HL-60 (cell line): ENCODE data around the gene NT5C.

Experiments used
- DNase-seq, 2 experiments: peaks; one replicate each; pipeline ENCODE4 v3.0.0-alpha.2; 2010 to 2020; ENCODE audit warnings: low read depth in 1 of 2, low spot score in 1 of 2
- H3K27ac ChIP-seq: fragments of 250-450 bp; sonication (Bioruptor Pico); replicated peaks from 2 replicates; pipeline ENCODE4 v1.5.1; 2020; ENCODE audit warnings: mild to moderate bottlenecking, moderate library complexity
- H3K27me3 ChIP-seq: fragments of 250-450 bp; sonication (Bioruptor Pico); 2 replicates; pipeline ENCODE4 v1.5.1; 2021; ENCODE audit warnings: mild to moderate bottlenecking, moderate library complexity; ENCODE audit not compliant: insufficient read depth, poor library complexity, severe bottlenecking
- H3K4me3 ChIP-seq: replicated peaks from 2 replicates; pipeline ENCODE4 v1.5.1; 2011; ENCODE audit warnings: mild to moderate bottlenecking, control low read depth, low read length; ENCODE audit not compliant: insufficient read depth
- GABPA ChIP-seq: IDR thresholded peaks from 2 replicates; pipeline ENCODE4 v1.6.1; 2012; ENCODE audit warnings: low read depth
- POLR2AphosphoS5 ChIP-seq: IDR thresholded peaks from 2 replicates; pipeline ENCODE4 v1.6.1; 2012; ENCODE audit warnings: low read depth
- SPI1 ChIP-seq: IDR thresholded peaks from 2 replicates; pipeline ENCODE4 v1.6.1; 2012; ENCODE audit warnings: low read depth, mild to moderate bottlenecking, borderline replicate concordance
- TF ChIP-seq, protein P1 (sequence below): IDR thresholded peaks from 2 replicates; pipeline ENCODE4 v1.6.1; 2012; ENCODE audit warnings: low read depth; ENCODE audit not compliant: insufficient replicate concordance
- TF ChIP-seq, protein P2 (sequence below): IDR thresholded peaks from one replicate; pipeline ENCODE4 v1.5.1; 2011; ENCODE audit warnings: low read length, control low read depth, inconsistent platforms; ENCODE audit not compliant: insufficient read depth

NT5C gene

DNA sequence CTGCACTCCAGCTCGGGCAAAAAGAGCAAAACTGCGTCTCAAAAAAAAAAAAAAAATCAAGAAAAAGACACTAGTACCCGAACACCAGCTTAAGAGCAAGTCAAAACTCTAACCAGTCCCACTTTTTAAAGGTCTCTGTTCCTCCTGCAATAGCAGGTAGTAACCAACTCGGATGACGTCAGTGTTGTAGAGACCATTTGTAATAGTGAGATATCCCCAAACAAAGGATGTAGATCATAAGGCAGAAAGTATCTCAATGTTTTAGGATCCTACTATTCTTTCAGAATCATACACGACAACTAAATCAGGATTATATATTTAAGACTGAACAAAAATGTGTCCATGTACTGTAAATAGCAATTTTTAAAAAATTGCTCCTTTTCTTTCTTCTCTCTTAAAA is 20.4 kb upstream of the NT5C start:
- Histone ChIP-seq H3K27me3 (no peaks in the 10 kb centered on the region), H3K27ac (no peak overlapping the region; the same call in 1 of the 2 replicates), H3K4me3 (peak overlapping the region; percentile 73)
- no peak for DNase-seq
- no peak for TF ChIP-seq POLR2AphosphoS5
- no peak for TF ChIP-seq GABPA
- TF ChIP-seq, protein P1, sequence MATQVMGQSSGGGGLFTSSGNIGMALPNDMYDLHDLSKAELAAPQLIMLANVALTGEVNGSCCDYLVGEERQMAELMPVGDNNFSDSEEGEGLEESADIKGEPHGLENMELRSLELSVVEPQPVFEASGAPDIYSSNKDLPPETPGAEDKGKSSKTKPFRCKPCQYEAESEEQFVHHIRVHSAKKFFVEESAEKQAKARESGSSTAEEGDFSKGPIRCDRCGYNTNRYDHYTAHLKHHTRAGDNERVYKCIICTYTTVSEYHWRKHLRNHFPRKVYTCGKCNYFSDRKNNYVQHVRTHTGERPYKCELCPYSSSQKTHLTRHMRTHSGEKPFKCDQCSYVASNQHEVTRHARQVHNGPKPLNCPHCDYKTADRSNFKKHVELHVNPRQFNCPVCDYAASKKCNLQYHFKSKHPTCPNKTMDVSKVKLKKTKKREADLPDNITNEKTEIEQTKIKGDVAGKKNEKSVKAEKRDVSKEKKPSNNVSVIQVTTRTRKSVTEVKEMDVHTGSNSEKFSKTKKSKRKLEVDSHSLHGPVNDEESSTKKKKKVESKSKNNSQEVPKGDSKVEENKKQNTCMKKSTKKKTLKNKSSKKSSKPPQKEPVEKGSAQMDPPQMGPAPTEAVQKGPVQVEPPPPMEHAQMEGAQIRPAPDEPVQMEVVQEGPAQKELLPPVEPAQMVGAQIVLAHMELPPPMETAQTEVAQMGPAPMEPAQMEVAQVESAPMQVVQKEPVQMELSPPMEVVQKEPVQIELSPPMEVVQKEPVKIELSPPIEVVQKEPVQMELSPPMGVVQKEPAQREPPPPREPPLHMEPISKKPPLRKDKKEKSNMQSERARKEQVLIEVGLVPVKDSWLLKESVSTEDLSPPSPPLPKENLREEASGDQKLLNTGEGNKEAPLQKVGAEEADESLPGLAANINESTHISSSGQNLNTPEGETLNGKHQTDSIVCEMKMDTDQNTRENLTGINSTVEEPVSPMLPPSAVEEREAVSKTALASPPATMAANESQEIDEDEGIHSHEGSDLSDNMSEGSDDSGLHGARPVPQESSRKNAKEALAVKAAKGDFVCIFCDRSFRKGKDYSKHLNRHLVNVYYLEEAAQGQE = no peak
- TF ChIP-seq SPI1 = no peak
- TF ChIP-seq, protein P2, sequence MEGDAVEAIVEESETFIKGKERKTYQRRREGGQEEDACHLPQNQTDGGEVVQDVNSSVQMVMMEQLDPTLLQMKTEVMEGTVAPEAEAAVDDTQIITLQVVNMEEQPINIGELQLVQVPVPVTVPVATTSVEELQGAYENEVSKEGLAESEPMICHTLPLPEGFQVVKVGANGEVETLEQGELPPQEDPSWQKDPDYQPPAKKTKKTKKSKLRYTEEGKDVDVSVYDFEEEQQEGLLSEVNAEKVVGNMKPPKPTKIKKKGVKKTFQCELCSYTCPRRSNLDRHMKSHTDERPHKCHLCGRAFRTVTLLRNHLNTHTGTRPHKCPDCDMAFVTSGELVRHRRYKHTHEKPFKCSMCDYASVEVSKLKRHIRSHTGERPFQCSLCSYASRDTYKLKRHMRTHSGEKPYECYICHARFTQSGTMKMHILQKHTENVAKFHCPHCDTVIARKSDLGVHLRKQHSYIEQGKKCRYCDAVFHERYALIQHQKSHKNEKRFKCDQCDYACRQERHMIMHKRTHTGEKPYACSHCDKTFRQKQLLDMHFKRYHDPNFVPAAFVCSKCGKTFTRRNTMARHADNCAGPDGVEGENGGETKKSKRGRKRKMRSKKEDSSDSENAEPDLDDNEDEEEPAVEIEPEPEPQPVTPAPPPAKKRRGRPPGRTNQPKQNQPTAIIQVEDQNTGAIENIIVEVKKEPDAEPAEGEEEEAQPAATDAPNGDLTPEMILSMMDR = no peak

DNA sequence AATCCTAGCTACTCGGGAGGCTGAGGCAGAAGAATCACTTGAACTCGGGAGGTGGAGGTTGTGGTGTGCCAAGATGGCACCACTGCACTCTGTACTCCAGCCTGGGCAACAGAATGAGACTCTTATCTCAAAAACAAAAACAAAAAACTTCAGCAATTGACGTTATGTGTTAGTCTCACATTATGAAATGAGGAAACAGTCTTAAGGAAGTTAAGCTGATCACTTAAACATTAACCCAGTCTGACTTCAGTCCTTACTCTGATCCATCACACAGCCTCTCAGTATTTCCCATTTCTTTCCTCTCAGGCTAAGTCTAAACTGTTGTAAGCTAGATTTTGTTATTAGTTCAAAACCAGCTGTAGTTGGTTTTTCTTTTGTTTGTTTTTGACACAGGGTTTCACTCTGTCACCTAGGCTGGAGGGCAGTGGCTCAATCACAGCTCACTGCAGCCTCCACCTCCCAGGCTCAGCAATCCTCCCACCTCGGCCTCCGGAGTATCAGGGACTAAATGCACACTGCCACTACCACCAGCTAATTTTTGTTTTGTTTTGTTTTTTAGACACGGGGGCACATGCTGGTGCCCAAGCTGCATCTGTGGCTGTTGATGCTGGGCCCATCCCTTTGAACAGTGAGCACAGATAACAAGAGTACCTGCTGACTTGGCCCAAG is 16.5 kb upstream of the NT5C start:
- Histone ChIP-seq H3K27me3 (no peaks in the 10 kb centered on the region), H3K4me3 (no peak overlapping the region), H3K27ac (no peak overlapping the region; the same call in 1 of the 2 replicates)
- TF ChIP-seq, protein P2 = no peak
- no peak for TF ChIP-seq SPI1
- TF ChIP-seq, protein P1 = no peak
- no peak for TF ChIP-seq GABPA
- no peak for TF ChIP-seq POLR2AphosphoS5
- no peak for DNase-seq

DNA sequence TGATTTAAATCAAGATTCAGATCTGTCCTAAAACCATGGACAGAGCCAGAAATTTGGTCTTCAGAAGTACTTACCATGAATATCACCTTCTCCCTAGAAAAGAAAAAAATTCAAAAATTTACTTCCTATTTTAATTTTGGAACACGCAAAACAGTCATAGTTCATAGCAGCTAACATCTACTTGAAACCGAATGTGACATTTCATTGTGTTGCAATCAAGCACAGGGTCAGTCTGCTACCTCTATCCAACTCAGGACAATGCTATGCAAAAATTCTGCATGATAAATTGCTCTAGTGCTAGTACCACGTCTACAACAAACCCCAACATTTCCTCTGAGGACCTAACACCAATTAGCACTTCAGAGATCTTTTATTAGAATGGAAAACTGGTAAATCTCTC is 15.1 kb upstream of the NT5C start:
- no peak overlapping the region for H3K4me3 ChIP-seq
- no peak for DNase-seq
- TF ChIP-seq POLR2AphosphoS5 (no peak), GABPA (no peak), SPI1 (no peak)
- TF ChIP-seq, protein P1 = no peak
- TF ChIP-seq, protein P2 = no peak
- no peak overlapping the region for H3K27ac ChIP-seq
- no peaks in the 10 kb centered on the region for H3K27me3 ChIP-seq
